ENCODE measurements around the gene FARP1.

FARP1 gene

GRCh38 chr13:98214707-98215106 lies 71.8 kb downstream of the FARP1 start:
- TF ChIP-seq, protein P1, sequence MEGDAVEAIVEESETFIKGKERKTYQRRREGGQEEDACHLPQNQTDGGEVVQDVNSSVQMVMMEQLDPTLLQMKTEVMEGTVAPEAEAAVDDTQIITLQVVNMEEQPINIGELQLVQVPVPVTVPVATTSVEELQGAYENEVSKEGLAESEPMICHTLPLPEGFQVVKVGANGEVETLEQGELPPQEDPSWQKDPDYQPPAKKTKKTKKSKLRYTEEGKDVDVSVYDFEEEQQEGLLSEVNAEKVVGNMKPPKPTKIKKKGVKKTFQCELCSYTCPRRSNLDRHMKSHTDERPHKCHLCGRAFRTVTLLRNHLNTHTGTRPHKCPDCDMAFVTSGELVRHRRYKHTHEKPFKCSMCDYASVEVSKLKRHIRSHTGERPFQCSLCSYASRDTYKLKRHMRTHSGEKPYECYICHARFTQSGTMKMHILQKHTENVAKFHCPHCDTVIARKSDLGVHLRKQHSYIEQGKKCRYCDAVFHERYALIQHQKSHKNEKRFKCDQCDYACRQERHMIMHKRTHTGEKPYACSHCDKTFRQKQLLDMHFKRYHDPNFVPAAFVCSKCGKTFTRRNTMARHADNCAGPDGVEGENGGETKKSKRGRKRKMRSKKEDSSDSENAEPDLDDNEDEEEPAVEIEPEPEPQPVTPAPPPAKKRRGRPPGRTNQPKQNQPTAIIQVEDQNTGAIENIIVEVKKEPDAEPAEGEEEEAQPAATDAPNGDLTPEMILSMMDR (IDR thresholded peaks at IDR 0.05; ENCODE audit: control insufficient read depth, extremely low read depth, insufficient read depth), result no peak
- DNase-seq (ENCODE audit: low read depth), result peak; percentile 73
- H3K4me3 ChIP-seq (ENCODE audit: low read depth, low read length), result 0 out of 2 replicates have a peak overlapping the region, but pooled peaks have one; percentile 4

- DNase-seq (ENCODE audit: low read depth), result no peak
These were observed 72.6 kb downstream of the FARP1 start for GRCh38 chr13:98215508-98215907.

DNA sequence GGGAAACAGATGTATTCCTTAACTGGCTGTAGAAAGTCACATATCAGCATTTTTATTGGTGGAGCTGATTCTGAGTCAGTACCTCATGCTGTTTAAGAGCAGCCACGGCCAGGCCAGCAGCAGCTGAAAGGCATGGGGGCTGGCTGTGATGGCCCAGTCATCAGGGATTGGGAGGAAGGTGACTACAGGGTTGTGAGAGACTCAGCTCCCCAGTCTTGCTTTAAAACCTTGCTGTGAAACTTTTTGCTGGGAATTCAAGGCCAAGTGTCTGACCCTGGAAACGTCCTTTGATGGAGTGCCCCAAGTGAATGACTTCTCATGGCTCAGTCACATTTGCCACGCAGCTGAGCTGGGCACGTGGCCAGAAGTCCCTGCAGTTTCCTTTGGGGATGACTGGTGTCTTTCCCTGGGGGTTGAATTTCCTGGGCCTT lies 73.3 kb downstream of the FARP1 start:
- TF ChIP-seq, protein P1 (IDR thresholded peaks at IDR 0.05; ENCODE audit: control insufficient read depth, extremely low read depth, insufficient read depth), result no peak
- no peak overlapping the region for H3K4me3 ChIP-seq (ENCODE audit: low read depth, low read length)
- no peak for DNase-seq (ENCODE audit: low read depth)

More at GRCh38 chr13:98215508-98215907, 72.6 kb downstream of the FARP1 start:
- H3K4me3 ChIP-seq (ENCODE audit: low read depth, low read length), result no peak overlapping the region
- TF ChIP-seq, protein P1 (IDR thresholded peaks at IDR 0.05; ENCODE audit: control insufficient read depth, extremely low read depth, insufficient read depth), result no peak

DNA sequence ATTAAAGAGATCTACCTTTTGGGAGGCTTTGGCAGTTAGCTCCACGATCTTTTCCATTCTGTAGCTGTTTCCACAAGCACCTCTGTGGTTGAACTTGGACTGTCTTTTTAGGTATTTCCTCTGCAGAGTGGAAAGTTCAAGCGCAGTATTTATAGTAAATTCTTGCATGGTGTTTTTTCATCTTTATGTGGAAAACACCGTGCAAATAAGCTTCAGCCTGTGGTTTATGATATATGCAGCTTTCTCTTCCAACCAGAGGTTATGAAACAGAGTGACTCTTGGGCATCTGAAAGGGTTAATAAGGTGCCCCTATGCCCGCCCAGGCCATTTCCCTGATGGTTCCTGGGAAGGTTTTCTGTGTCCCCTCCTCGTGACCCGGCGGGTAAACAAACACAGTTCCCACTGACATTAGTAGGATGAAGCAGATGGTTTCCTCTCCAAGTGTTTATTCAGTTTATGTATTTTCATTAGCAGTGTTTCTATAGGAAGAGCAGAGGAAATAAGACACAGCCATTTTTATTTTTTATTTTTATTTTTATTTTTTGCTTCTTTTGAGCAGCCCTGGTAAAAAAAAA lies 73.9 kb downstream of the FARP1 start:
- TF ChIP-seq, protein P1 (IDR thresholded peaks at IDR 0.05; ENCODE audit: control insufficient read depth, extremely low read depth, insufficient read depth), result no peak
- no peak for DNase-seq (ENCODE audit: low read depth)
- H3K4me3 ChIP-seq (ENCODE audit: low read depth, low read length), result no peak overlapping the region

DNA sequence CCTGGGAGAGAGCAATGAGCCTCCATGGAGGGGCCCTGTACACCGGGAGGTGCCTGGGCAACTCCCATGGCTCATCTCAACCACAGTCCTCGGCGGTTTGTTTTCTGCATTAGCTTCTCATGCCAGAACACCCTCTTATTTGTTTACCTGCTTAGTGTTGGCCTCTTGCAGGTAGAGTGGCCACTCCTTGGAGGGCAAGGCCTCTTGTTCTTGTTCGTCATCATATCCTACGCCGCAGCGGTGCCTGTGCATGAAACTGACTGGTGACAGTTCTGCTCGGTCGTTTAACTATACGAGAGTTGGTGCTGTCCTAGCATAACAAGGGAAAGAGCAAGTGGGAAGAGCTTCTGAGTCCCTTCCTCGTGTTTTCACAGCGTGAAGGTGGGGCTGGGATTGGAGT lies 74.7 kb downstream of the FARP1 start:
- TF ChIP-seq, protein P1 (IDR thresholded peaks at IDR 0.05; ENCODE audit: control insufficient read depth, extremely low read depth, insufficient read depth), result no peak
- DNase-seq (ENCODE audit: low read depth), result no peak

DNA sequence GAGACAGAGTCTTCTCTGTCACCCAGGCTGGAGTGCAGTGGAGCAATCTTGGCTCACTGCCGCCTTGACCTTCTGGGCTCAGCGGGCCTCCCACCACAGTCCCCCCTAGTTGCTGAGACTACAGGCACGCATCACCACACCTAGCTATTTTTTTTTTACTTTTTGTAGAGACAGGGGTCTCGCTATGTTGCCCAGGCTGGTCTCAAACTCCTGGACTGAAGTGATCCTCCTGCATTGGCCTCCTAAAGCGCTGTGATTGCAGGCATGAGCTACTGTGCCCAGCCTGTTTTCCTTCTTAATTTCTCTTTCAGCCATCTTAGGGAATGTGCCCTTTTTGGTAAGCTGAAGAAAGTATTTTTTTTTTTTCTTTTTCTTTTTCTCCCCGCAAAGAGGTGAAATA lies 76.8 kb downstream of the FARP1 start:
- TF ChIP-seq, protein P1 (IDR thresholded peaks at IDR 0.05; ENCODE audit: control insufficient read depth, extremely low read depth, insufficient read depth), result no peak
- no peak for DNase-seq (ENCODE audit: low read depth)
- no peak overlapping the region for H3K4me3 ChIP-seq (ENCODE audit: low read depth, low read length)

More for the DNA sequence above, 74.7 kb downstream of the FARP1 start:
- no peak overlapping the region for H3K4me3 ChIP-seq (ENCODE audit: low read depth, low read length)

GRCh38 chr13:98220271-98220791 lies 77.4 kb downstream of the FARP1 start:
- DNase-seq (ENCODE audit: low read depth), result no peak
- TF ChIP-seq, protein P1 (IDR thresholded peaks at IDR 0.05; ENCODE audit: control insufficient read depth, extremely low read depth, insufficient read depth), result no peak
- H3K4me3 ChIP-seq (ENCODE audit: low read depth, low read length), result no peak overlapping the region

Data from LNCaP clone FGC (cell line).